ENCODE data around the gene OR51B6.
A peak's percentile ranks its signal among the peaks of the same experiment; 100 is the strongest.
"Not testable (repeated sequence)": the region's sequence is repeated elsewhere in the genome, so short reads cannot be mapped to it uniquely, and the experiment has no call there.

The OR51B6 gene

GRCh38 chr11:5366365-5366764, 15.1 kb downstream of the OR51B6 start:
- DNase-seq (ENCODE audit: low read depth, low spot score); H3K4me3 ChIP-seq (ENCODE audit: low read depth, low read length); in situ Hi-C loops (cut with HindIII; ENCODE audit: low sequenced_read_pairs): not testable (repeated sequence)
- TF ChIP-seq CTCF (IDR thresholded peaks at IDR 0.05; ENCODE audit: low read depth, low read length) = peak; percentile 4

GRCh38 chr11:5366856-5367255, 15.5 kb downstream of the OR51B6 start:
- TF ChIP-seq CTCF (IDR thresholded peaks at IDR 0.05; ENCODE audit: low read depth, low read length) = no peak
- in situ Hi-C loops (cut with HindIII; ENCODE audit: low sequenced_read_pairs) = no loop called here
- DNase-seq (ENCODE audit: low read depth, low spot score) = peak; percentile 12
- no peak overlapping the region for H3K4me3 ChIP-seq (ENCODE audit: low read depth, low read length)

- in situ Hi-C loops (cut with HindIII; ENCODE audit: low sequenced_read_pairs) = no loop called here
- peak; percentile 81 for DNase-seq (ENCODE audit: low read depth, low spot score)
- no peak for TF ChIP-seq CTCF (IDR thresholded peaks at IDR 0.05; ENCODE audit: low read depth, low read length)
- no peak overlapping the region for H3K4me3 ChIP-seq (ENCODE audit: low read depth, low read length)
Measured at GRCh38 chr11:5367448-5368074, 16.3 kb downstream of the OR51B6 start.

- no peak for TF ChIP-seq CTCF (IDR thresholded peaks at IDR 0.05; ENCODE audit: low read depth, low read length)
- in situ Hi-C loops (cut with HindIII; ENCODE audit: low sequenced_read_pairs) = no loop called here
- no peak overlapping the region for H3K4me3 ChIP-seq (ENCODE audit: low read depth, low read length)
- DNase-seq (ENCODE audit: low read depth, low spot score) = no peak
Measured at GRCh38 chr11:5368502-5369043, 17.3 kb downstream of the OR51B6 start.

GRCh38 chr11:5369789-5370188, 18.5 kb downstream of the OR51B6 start:
- TF ChIP-seq CTCF (IDR thresholded peaks at IDR 0.05; ENCODE audit: low read depth, low read length) = peak; percentile 55
- DNase-seq (ENCODE audit: low read depth, low spot score) = peak; percentile 60
- H3K4me3 ChIP-seq (ENCODE audit: low read depth, low read length) = no peak overlapping the region
- in situ Hi-C loops (cut with HindIII; ENCODE audit: low sequenced_read_pairs) = no loop called here

GRCh38 chr11:5380740-5381342, 29.5 kb downstream of the OR51B6 start:
- DNase-seq (ENCODE audit: low read depth, low spot score) = peak; percentile 71
- in situ Hi-C loops (cut with HindIII; ENCODE audit: low sequenced_read_pairs) = no loop called here
- no peak overlapping the region for H3K4me3 ChIP-seq (ENCODE audit: low read depth, low read length)
- TF ChIP-seq CTCF (IDR thresholded peaks at IDR 0.05; ENCODE audit: low read depth, low read length) = peak; percentile 88

All from astrocyte of the spinal cord (primary cell).